K562 (cell line): ENCODE data around the gene ACOT4.
"Not testable (repeated sequence)": the region's sequence is repeated elsewhere in the genome, so short reads cannot be mapped to it uniquely, and the experiment has no call there.

ENCODE experiments used
- CBX5 ChIP-seq: IDR thresholded peaks from 2 replicates; pipeline ENCODE4 v1.6.1; 2014; ENCODE audit warnings: low read depth, borderline replicate concordance
- CTCF ChIP-seq, 3 experiments: IDR thresholded peaks in 2 of 3; conservative IDR thresholded peaks in 1 of 3; 2 replicates each; pipeline ENCODE4 v1.5.1; 2011 to 2012; ENCODE audit warnings: low read length in 3 of 3, mild to moderate bottlenecking in 3 of 3, control low read depth in 2 of 3, improper control_type of control experiment in 1 of 3, inconsistent platforms in 1 of 3, low read depth in 1 of 3, mixed read lengths in 1 of 3, moderate library complexity in 1 of 3; ENCODE audit not compliant: insufficient read depth in 2 of 3
- EZH2 ChIP-seq: IDR thresholded peaks from 2 replicates; pipeline ENCODE4 v1.6.1; 2012; ENCODE audit warnings: low read depth, mild to moderate bottlenecking, inconsistent platforms, low read length, borderline replicate concordance
- IRF1 ChIP-seq: sonication (generic); formaldehyde crosslinking; IDR thresholded peaks from 2 replicates; pipeline ENCODE4 v1.8.0; 2022; ENCODE audit warnings: missing genetic modification reagents, mild to moderate bottlenecking, borderline replicate concordance
- MED1 ChIP-seq: sonication (generic); formaldehyde crosslinking; IDR thresholded peaks from 2 replicates; pipeline ENCODE4 v1.8.1; 2023; ENCODE audit warnings: missing genetic modification reagents, borderline replicate concordance
- MLX ChIP-seq, 2 experiments: fragments of 450-650 bp in 1 of 2; sonication (generic) in 1 of 2; formaldehyde crosslinking; conservative IDR thresholded peaks; 2 replicates each; pipeline versions ENCODE4 v1.4.0 to v1.8.1; 2020 to 2022; ENCODE audit warnings: mild to moderate bottlenecking in 1 of 2, missing genetic modification reagents in 1 of 2
- POLR2AphosphoS5 ChIP-seq: IDR thresholded peaks from 2 replicates; pipeline ENCODE4 v1.6.1; 2011; ENCODE audit warnings: mild to moderate bottlenecking, low read depth, low read length, moderate library complexity; ENCODE audit not compliant: control insufficient read depth, insufficient read depth
- PREB ChIP-seq: sonication (generic); formaldehyde crosslinking; IDR thresholded peaks from 2 replicates; pipeline ENCODE4 v1.8.1; 2023; ENCODE audit warnings: mild to moderate bottlenecking, missing genetic modification reagents
- REST ChIP-seq, 2 experiments: fragments of 450-650 bp; formaldehyde crosslinking in 1 of 2; IDR thresholded peaks; 2 replicates each; pipeline versions ENCODE4 v1.4.0 to v1.6.1; 2014 to 2020; ENCODE audit warnings: mild to moderate bottlenecking in 2 of 2, borderline replicate concordance in 1 of 2, low read depth in 1 of 2
- RFX5 ChIP-seq: IDR thresholded peaks from 2 replicates; pipeline ENCODE4 v1.6.1; 2011; ENCODE audit warnings: low read depth, mild to moderate bottlenecking, improper control_type of control experiment, low read length
- TAL1 ChIP-seq: fragments of 450-650 bp; IDR thresholded peaks from 2 replicates; pipeline ENCODE4 v1.6.1; 2016; ENCODE audit warnings: mild to moderate bottlenecking
- U2AF1 ChIP-seq: fragments of 200-400 bp; formaldehyde crosslinking; optimal IDR thresholded peaks from 2 replicates; pipeline ENCODE3; 2017; ENCODE audit warnings: mild to moderate bottlenecking, low read depth, low read length, moderate library complexity
- USF2 ChIP-seq: sonication (generic); formaldehyde crosslinking; IDR thresholded peaks from 2 replicates; pipeline ENCODE4 v1.5.0; 2020; ENCODE audit warnings: missing genetic modification reagents

GRCh38 chr14:73577214-73577613, 14.5 kb upstream of the ACOT4 start:
- TF ChIP-seq PREB (CRISPR knock-in tag); USF2 (CRISPR knock-in tag); TAL1; RFX5; IRF1 (CRISPR knock-in tag); MLX (CRISPR knock-in tag; conservative IDR thresholded peaks at IDR 0.05); POLR2AphosphoS5; EZH2; CBX5; REST (IDR thresholded peaks at IDR 0.05; ENCODE audit: borderline replicate concordance); REST (CRISPR knock-in tag; IDR thresholded peaks at IDR 0.05; ENCODE audit: low read depth); U2AF1; MED1 (CRISPR knock-in tag); CTCF (IDR thresholded peaks at IDR 0.05 in 2 of 3, conservative IDR thresholded peaks at IDR 0.05 in 1 of 3; ENCODE audit: insufficient read depth in 2 of 3, low read depth in 1 of 3, low read length in 3 of 3): not testable (repeated sequence)
